Suppressor macrophage treated with lipopolysaccharide for 1 hour (primary cell): ENCODE results near the gene MBNL2.

Experiments
- DNase-seq, 3 donors: peaks; one replicate each; pipeline ENCODE4 v3.0.0-alpha.2; 2020 to 2022

Gene MBNL2

GRCh38 chr13:97275776-97276501, 53.8 kb downstream of the MBNL2 start:
- no peak for DNase-seq

- no peak for DNase-seq
Measured at GRCh38 chr13:97276862-97277269, 54.7 kb downstream of the MBNL2 start.

GRCh38 chr13:97278435-97279411, 56.6 kb downstream of the MBNL2 start:
- no peak for DNase-seq

GRCh38 chr13:97279913-97280312, 57.8 kb downstream of the MBNL2 start:
- no peak for DNase-seq

GRCh38 chr13:97280478-97280877, 58.3 kb downstream of the MBNL2 start:
- no peak for DNase-seq

GRCh38 chr13:97281028-97281427, 58.9 kb downstream of the MBNL2 start:
- no peak for DNase-seq

GRCh38 chr13:97282705-97283104, 60.6 kb downstream of the MBNL2 start:
- DNase-seq: no peak

- DNase-seq: no peak
Measured at GRCh38 chr13:97283888-97284287, 61.8 kb downstream of the MBNL2 start.

GRCh38 chr13:97284558-97284957, 62.4 kb downstream of the MBNL2 start:
- peak in 2 of 3 donors; percentile 13 to 35 for DNase-seq

- no peak for DNase-seq
Measured at GRCh38 chr13:97285221-97285955, 63.3 kb downstream of the MBNL2 start.

GRCh38 chr13:97286317-97287046, 64.3 kb downstream of the MBNL2 start:
- no peak for DNase-seq

GRCh38 chr13:97287047-97287383, 64.9 kb downstream of the MBNL2 start:
- DNase-seq: no peak

- DNase-seq: no peak
Measured at GRCh38 chr13:97288486-97288900, 66.4 kb downstream of the MBNL2 start.

GRCh38 chr13:97289514-97290298, 67.6 kb downstream of the MBNL2 start:
- DNase-seq: no peak

GRCh38 chr13:97295283-97296182, 73.4 kb downstream of the MBNL2 start:
- no peak for DNase-seq

GRCh38 chr13:97296740-97297139, 74.6 kb downstream of the MBNL2 start:
- DNase-seq: no peak

- no peak for DNase-seq
Measured at GRCh38 chr13:97298816-97299215, 76.7 kb downstream of the MBNL2 start.

- no peak for DNase-seq
Measured at GRCh38 chr13:97300871-97301270, 78.7 kb downstream of the MBNL2 start.

- DNase-seq: no peak
Measured at GRCh38 chr13:97301382-97302095, 79.4 kb downstream of the MBNL2 start.

GRCh38 chr13:97302611-97303010, 80.5 kb downstream of the MBNL2 start:
- no peak for DNase-seq
